HG02610 (cell line): ENCODE results near the gene RHOBTB3.
A peak's percentile ranks its signal among the peaks of the same experiment; 100 is the strongest.
"Not testable (repeated sequence)": the region's sequence is repeated elsewhere in the genome, so short reads cannot be mapped to it uniquely, and the experiment has no call there.

ENCODE experiments used
- ATAC-seq: cut with Tn5 transposase; IDR thresholded peaks from one replicate; pipeline ENCODE4 v1.9.1; 2021; ENCODE audit warnings: mild to moderate bottlenecking, moderate library complexity; ENCODE audit not compliant: unreplicated experiment

The RHOBTB3 gene

GRCh38 chr5:95816776-95817175, 85.6 kb downstream of the RHOBTB3 start:
- ATAC-seq, result no peak

- no peak for ATAC-seq
Observed at GRCh38 chr5:95817430-95817829, 86.3 kb downstream of the RHOBTB3 start.

GRCh38 chr5:95818181-95819147, 87.3 kb downstream of the RHOBTB3 start:
- ATAC-seq, result no peak

- ATAC-seq, result peak; percentile 39
Observed at GRCh38 chr5:95821110-95822021, 90.2 kb downstream of the RHOBTB3 start.

GRCh38 chr5:95822043-95822541, 91.0 kb downstream of the RHOBTB3 start:
- peak; percentile 37 for ATAC-seq

- peak; percentile 37 for ATAC-seq
Observed at GRCh38 chr5:95822542-95823181, 91.5 kb downstream of the RHOBTB3 start, which contains the start of gene GLRX. GLRX (minus strand) TSS chr5:95822726; CDS start chr5:95822662, 64 bp downstream.

GRCh38 chr5:95823218-95823737, 92.1 kb downstream of the RHOBTB3 start:
- ATAC-seq, result no peak

- ATAC-seq, result peak; percentile 52
Observed at GRCh38 chr5:95823738-95824609, 92.8 kb downstream of the RHOBTB3 start.

- ATAC-seq, result no peak
Observed at GRCh38 chr5:95824747-95825146, 93.6 kb downstream of the RHOBTB3 start.

GRCh38 chr5:95825495-95825894, 94.4 kb downstream of the RHOBTB3 start:
- no peak for ATAC-seq

- ATAC-seq, result no peak
Observed at GRCh38 chr5:95826949-95827891, 96.1 kb downstream of the RHOBTB3 start.

- no peak for ATAC-seq
Observed at GRCh38 chr5:95827892-95828246, 96.7 kb downstream of the RHOBTB3 start.

- no peak for ATAC-seq
Observed at GRCh38 chr5:95830226-95830625, 99.1 kb downstream of the RHOBTB3 start.

GRCh38 chr5:95832664-95833063, 101.5 kb downstream of the RHOBTB3 start:
- ATAC-seq, result no peak

- ATAC-seq, result no peak
Observed at GRCh38 chr5:95835682-95836385, 104.7 kb downstream of the RHOBTB3 start.

- ATAC-seq, result peak; percentile 32
Observed at GRCh38 chr5:95836544-95836943, 105.4 kb downstream of the RHOBTB3 start.

GRCh38 chr5:95836971-95837370, 105.8 kb downstream of the RHOBTB3 start:
- ATAC-seq, result not testable (repeated sequence)

GRCh38 chr5:95837492-95837891, 106.4 kb downstream of the RHOBTB3 start:
- no peak for ATAC-seq
